PFSK-1 (cell line): Measurements from ENCODE around the gene SLC4A2.

Experiments
- POLR2AphosphoS5 ChIP-seq: IDR thresholded peaks from 2 replicates; pipeline ENCODE4 v1.6.1; 2012; ENCODE audit warnings: low read depth, mild to moderate bottlenecking, control low read depth, low read length, moderate library complexity
- SIN3A ChIP-seq: IDR thresholded peaks from 2 replicates; pipeline ENCODE4 v1.6.1; 2012; ENCODE audit warnings: mild to moderate bottlenecking, low read length, moderate library complexity, borderline replicate concordance; ENCODE audit not compliant: insufficient read depth

DNA sequence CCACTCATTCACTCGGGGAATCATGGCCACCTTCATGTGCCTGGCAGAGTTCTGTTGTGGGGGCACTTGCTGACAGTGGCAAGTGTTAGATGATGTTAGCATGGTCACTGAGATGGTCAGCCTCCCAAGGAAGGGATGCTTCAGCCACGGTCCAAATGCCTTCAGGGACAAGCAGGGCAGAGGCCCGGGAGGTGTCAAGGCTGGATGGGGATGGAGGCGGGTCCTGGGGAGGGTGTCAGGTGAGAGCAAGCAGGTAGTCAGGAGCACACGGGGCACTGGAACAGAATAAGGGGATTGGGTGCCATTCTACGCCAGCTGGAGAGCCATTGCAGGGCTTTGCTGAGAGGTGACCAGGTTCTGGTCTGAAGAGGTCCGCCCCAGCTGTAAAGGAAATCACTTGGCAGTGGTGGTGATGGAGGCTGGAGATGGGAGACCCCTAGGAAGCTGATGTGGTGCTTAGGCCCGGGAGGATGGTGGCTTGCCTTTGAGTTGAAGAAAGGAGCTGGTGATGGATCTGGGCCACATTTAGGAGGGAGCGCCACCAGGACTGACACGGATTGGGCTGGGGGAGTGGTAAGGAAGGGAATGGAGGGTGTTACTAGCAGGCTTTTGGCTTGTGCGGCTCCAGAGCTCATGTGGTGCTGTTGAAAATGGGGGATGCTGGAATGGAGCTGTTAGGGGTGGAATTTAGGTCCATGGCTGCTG is 51.0 kb downstream of the SLC4A2 start:
- TF ChIP-seq POLR2AphosphoS5, result no peak
- no peak for TF ChIP-seq SIN3A
